Measurements from ENCODE around the gene MYCBPAP.

MYCBPAP gene

DNA sequence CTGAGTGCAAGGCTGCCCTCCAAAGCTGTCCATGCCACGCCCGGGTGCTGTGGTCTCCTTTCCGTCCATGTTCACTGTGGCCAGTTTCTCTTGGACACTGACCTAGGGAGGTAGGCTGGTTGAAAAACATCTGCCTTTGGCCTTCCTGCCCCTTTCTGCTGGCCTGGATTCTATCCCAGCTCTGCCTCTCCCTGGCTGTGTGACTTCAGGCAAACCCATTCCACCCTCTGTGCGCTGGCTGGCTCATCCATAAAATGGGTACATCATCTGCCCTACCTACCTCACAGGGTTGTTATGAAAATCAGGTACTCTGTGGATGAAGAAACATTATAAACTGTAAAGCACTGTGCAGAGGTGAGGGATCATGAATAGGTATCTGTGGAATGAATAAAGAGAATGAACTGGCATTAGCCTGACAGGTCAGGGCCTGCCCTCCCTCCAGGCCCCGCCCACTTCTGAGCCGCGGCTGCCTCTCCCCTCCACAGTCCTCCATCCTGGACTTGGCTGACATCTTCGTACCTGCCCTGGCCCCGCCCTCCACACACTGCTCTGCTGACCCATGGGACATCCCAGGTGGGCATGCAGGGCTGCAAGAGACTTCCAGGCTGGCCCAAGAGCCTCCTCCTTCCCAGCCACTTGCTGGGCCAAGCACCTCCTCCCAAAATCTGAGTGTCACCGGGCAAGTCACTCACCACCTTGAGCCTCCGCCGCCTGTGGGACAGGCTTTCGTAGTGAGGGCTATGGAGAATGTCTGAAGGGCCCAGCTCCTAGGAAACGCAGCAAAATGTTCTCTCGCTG lies 31.7 kb downstream of the MYCBPAP start:
- DNase-seq, result no peak

DNA sequence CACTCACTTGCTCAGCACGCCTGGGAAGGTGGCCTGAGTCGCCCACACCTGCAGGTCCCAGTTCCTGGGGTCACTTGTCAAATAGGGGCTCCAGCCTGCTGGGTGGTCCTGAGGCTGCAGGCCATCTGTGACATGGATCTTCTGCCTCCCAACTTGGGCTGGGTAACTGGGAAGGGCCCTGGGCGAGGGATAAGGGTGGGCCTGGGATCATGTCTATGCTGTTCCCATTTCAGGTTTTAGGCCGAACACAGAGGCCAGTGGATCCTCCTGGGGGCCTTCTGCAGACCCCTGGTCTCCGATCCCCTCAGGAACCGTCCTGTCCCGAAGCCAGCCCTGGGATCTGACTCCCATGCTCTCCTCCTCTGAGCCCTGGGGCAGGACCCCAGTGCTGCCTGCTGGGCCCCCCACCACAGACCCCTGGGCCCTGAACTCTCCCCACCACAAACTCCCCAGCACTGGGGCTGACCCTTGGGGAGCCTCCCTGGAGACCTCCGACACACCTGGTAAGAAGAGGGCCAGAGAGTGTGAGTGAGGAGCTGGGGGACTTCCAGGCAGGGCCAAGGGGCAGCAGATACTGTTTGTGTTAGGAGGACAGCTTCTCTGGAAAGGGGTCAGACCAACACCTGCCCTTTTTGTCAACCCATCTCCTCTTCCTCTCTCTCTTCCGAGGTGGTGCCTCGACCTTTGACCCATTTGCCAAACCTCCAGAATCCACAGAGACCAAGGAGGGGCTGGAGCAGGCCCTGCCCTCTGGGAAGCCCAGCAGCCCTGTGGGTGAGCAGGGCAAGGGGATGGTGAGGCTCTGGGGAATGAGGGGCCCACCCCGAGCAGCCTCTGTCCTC lies 32.5 kb downstream of the MYCBPAP start:
- no peak for DNase-seq

DNA sequence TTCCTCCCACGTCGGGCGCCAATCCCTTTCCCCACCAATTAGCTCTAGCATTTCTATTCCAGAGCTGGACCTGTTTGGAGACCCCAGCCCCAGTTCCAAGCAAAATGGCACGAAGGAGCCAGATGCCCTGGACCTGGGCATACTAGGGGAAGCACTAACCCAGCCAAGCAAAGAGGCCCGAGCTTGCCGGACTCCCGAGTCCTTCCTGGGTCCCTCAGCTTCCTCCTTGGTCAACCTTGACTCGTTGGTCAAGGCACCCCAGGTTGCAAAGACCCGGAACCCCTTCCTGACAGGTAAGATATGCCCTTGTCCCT lies 33.1 kb downstream of the MYCBPAP start:
- no peak for DNase-seq

DNA sequence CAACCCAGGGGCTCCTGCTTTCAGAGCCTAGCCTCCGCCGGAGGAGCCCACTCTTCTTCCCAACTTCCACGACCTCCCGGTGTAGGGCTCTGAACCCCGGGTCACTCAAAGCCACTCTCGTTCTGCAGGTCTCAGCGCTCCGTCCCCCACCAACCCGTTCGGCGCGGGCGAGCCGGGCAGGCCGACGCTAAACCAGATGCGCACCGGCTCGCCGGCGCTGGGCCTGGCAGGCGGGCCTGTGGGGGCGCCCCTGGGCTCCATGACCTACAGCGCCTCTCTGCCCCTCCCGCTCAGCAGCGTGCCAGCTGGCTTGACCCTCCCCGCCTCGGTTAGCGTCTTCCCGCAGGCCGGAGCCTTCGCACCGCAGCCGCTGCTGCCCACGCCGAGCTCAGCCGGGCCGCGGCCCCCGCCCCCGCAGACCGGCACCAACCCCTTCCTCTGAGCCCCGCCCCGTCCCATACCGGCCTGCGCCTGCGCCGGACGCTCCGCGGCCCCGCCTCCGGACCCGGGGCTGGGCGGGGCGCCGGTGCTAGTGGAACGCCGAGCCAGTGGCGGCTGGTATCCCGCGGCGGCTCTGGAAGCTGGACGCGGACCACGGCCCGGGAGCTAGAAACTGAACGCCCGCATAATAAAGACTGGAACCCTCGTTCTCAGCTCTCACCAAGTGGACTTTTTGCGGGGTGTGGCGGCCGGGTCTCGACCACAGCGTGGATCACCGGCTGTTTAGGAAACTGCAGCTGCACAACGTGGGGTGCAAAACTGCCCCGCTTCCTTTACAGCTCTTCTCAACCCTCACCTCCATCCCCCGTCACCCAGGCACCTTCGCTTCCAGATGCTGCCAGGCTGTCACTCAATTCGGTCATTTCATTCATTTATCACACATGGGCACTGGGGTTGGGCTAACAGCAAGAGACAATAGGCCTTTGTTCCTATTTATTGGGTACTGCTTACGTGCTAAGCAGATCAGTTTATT lies 33.8 kb downstream of the MYCBPAP start:
- peak; percentile 84 for DNase-seq

DNA sequence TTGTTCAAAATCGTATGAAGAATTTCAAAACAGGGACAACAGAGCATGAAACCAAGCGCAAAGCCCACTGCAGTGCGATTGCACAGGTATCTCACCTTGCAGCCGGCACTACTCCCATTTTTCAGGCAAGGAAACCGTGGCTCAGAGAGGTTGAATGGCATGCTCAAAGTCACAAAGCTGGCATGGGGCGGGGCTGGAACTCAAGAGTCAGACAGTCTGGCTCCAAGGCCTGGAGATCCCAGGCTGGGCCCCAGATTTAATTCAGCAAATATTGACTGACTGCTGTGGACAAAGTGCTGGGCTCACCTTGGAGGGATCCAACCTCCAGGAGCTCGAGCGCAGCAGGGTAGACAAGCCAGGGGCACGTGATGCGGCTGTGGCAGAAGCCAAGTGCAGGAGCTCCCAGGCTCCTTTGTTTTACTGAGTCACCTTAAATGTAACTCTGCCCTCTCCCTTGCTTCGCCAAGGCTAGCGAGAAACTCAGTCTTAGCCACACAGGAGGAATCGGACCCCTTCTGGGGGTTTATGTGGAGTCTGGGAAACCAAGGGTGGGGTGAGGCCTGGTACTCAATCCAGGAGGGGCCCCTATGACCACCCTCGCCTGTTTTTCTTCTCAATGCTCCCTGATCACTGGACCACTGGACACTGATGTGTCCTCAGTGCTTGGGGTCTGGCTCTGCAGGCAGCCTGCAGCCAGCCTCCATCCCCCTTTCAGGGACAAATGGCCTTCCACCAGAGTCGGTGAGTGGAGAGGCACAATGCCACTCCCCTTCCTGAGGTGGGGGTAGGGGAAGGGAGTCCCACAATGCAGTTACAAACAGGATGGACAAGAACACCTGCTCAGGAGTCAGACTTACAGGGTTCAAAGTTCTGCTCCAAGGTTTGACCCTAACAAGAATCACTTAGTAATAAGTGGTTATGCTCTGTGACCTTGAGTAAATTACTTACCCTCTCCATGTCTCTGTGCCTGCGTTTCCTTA lies 34.8 kb downstream of the MYCBPAP start:
- no peak for DNase-seq

DNA sequence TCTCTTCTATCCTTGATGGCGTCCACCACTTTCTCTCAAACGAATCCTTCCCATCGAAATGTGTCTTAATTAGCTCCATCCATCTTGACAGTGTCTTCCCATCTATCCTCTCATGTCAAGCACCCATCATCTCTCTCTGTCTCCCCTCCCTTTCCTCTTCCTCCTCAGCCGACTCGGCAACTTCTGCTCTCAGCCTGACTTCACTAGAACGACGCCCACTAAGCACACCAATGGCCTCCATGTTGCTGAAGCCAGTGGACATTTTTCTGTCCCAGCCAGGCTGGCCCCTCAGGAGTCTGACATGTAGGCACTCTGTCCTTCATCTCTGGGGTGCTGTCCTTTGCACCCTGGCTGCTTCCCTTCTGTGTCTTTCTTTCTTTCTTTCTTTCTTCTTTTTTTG lies 36.3 kb downstream of the MYCBPAP start:
- DNase-seq, result no peak

DNA sequence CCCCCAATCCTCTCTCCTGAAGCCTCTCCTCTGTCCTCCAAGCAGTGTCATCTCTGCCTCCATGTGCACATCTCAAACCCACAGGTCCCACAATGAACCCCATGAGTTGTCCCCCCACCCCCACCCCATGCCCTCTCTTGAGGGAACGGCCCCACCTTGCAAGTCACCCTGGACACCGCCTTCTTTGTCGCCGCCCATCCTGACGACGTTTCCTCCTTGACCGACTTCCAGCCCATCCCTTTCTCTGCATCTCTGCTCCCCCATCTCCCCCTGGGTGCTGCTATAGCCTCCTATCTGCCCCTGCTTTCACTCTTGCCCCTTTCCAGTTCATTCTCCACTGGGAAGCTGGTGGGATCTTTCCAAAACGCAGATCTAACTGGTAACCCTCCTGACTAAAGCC lies 37.1 kb downstream of the MYCBPAP start:
- DNase-seq, result no peak

DNA sequence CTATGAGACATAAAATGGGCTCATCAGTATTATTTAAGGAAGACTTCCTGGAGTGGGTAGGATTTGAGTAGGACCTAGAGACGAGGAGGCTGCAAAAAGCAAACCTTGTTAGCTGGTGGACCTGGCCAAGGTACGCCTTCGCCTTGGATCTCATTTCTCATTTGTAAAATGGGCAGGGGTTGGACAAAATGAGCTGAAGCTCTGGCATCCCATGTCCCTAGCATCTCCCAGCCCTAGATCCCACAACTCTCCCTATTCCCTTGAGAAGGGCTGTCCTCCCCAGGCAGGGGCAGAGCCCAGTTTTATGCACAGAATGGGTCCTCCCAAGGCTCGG lies 38.4 kb downstream of the MYCBPAP start:
- DNase-seq, result no peak

DNA sequence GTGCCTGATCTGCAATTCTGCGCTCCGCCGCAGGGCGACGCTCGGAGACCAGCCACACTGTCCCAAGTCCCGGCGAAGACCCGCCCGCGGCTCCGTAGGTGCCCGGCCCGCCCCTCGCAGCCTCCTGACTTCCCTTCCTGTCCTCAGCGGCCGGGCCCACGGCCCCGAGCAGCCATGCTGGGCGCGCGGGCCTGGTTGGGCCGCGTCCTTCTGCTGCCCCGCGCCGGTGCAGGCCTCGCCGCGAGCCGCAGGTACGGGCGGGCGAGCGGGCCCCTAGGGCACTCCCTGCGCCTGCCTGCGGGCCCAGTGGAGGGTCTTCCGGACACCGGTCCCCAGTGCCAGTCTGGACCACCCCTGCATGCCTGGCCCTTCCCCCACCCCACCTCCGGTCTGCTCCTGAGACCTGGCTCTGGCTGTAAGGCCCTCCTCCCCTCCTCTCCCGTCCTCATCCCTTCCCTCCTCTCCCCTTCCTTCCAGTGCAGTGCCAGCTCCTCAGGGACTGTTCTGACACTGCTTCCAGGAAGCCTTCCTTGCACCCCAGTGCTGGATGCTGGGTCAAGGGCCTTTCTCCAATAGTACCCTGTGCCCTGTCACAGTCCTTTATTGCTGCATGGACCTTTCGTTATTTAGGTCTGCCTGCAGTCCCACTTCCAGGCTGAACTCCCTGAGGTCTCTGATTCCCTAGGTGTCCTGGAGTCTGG lies 38.9 kb downstream of the MYCBPAP start, which contains the start of gene SPATA20:
TSS of gene SPATA20 (plus strand) at position 140 of the 701 bp plus-strand sequence. CDS start at position 175, 35 bp downstream.
- DNase-seq, result peak; percentile 84

DNA sequence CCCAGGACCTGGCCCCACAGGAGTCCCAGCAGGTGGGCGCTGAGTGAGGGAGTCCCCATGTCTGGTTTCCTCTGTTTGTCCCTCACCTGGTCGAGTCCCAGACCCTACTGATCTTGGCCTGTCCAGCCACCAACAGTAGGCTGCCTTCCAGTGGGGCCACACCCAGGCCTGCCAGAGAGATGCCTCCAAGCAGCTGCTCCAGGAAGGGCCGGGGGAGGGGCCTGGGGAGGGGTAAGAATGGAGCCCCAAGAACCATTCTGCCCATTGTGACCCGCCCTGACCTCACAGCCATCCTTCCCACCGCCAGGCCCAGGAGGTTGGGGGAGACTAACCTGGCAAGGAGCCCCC lies 39.5 kb downstream of the MYCBPAP start:
- no peak for DNase-seq

DNA sequence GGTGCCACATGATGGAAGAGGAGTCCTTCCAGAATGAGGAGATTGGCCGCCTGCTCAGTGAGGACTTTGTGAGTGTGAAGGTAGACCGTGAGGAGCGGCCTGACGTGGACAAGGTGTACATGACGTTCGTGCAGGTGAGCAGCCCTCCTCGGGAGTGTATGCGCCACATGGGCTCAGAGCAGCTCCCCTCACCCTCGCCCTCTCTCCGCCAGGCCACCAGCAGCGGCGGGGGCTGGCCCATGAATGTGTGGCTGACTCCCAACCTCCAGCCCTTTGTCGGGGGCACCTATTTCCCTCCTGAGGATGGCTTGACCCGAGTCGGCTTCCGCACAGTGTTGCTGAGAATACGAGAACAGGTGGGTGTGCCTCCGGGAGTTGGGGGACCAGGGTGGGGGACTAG lies 40.6 kb downstream of the MYCBPAP start:
- DNase-seq, result no peak

DNA sequence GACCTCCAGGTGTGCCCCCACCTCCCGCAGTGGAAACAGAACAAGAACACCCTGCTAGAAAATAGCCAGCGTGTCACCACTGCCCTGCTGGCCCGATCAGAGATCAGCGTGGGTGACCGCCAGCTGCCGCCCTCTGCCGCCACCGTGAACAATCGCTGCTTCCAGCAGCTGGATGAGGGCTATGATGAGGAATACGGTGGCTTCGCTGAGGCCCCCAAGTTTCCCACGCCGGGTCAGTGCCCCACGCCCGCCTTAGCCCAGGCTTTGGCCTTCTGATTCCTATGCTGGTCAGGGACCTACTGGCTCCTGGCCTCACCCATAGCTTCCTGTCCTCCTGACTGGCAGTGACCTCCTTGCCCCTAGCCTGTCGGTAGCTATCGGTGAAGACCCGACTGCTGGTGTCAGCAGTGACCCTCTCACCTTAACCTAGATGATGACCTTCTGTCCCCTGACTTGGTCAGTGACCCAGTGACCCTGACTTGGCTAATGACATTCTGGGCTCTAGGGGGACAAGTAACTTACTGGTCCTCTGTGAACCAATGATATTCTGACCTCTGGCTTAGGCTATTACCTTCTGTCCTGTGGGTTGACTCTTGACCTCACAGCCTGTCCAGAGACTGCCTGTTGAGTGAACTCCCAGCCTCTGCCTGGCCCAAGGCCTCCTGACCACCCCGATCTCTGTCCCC lies 41.2 kb downstream of the MYCBPAP start:
- no peak for DNase-seq

DNA sequence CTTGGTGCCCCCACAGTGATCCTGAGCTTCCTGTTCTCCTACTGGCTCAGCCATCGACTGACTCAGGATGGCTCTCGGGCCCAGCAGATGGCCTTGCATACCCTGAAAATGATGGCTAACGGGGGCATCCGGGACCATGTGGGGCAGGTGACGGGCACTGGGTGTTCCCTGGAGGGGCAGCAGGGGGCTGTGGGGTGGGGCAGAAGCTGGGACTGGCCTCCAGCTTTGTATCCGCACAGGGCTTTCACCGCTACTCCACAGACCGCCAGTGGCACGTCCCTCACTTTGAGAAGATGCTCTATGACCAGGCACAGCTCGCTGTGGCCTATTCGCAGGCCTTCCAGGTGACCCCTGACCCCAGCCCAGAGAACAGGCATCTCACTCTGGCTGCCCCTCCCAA lies 41.7 kb downstream of the MYCBPAP start:
- no peak for DNase-seq

DNA sequence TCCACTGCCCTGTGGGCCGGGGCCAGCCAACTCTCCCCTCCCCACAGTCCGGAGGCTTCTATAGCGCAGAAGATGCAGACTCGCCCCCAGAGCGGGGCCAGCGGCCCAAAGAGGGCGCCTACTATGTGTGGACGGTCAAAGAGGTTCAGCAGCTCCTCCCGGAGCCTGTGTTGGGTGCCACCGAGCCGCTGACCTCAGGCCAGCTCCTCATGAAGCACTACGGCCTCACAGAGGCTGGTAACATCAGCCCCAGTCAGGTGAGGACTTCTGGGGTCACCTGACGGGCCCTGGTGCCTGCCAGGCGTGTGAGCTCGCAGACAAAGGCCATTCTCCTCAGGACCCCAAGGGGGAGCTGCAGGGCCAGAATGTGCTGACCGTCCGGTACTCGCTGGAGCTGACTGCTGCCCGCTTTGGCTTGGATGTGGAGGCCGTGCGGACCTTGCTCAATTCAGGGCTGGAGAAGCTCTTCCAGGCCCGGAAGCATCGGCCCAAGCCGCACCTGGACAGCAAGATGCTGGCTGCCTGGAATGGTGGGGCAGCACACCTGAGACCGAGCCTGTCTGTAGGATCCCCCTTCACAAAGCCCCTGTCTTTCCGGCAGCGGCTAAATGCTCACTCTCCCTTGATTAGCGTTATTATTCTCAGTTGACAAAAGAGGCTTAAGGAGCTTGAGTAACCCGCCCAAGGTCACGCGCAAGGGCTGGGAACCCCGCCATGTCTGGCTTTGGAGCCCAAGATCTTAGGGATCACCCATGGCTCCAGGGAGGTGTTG lies 42.6 kb downstream of the MYCBPAP start:
- DNase-seq, result no peak

DNA sequence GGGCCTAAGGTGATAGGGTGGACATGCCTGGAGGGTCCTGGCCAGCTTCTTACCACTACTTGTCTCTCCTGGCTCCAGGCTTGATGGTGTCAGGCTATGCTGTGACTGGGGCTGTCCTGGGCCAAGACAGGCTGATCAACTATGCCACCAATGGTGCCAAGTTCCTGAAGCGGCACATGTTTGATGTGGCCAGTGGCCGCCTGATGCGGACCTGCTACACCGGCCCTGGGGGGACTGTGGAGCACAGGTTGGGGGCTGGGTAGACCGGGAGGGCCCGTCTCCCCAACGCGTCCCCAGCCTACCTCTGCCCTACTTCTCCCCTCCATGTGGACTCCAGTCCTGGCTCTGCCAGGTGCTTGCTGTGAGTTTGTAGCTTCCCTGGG lies 43.2 kb downstream of the MYCBPAP start:
- DNase-seq, result no peak

DNA sequence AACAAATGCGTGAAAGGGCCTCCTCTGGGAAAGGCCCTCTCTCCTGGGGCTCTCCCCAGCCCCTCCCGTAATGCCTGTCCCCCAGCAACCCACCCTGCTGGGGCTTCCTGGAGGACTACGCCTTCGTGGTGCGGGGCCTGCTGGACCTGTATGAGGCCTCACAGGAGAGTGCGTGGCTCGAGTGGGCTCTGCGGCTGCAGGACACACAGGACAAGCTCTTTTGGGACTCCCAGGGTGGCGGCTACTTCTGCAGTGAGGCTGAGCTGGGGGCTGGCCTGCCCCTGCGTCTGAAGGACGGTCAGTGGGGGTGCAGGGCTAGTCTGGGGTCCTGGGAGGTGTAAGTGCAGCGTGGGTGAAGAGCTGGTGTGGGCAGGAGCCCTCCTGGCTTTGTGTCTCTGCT lies 43.6 kb downstream of the MYCBPAP start:
- no peak for DNase-seq

DNA sequence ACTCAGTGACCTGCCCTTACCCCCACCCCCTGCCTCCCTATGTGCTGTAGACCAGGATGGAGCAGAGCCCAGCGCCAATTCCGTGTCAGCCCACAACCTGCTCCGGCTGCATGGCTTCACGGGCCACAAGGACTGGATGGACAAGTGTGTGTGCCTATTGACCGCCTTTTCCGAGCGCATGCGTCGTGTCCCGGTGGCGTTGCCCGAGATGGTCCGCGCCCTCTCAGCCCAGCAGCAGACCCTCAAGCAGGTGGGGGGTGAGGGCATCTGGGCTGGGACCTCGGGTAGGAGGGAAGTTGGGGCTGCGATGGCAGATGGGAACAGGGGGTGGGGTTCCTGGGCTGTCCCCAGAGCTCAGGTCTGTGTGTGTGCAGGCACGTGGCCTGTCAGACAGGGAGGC lies 46.0 kb downstream of the MYCBPAP start:
- no peak for DNase-seq

DNA sequence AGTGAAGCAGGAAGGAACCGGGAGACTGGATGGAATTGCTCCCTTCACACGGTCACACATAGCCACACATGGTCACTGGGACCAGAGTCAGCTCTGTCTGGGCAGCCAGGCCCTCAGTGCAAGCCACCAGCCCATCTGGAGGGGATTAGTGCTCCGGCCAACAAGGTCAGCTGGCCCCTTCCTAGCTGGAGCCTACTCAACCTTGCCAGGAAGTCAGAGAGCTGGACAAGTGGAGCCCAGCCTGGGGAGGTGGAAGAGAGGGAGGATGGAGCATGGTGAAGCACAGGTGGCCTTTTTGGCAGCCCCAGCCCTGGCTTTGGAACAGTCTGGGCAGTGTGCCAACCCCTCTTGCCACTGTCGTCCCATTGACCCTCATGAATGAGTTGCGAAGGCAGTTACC lies 48.6 kb downstream of the MYCBPAP start:
- no peak for DNase-seq

DNA sequence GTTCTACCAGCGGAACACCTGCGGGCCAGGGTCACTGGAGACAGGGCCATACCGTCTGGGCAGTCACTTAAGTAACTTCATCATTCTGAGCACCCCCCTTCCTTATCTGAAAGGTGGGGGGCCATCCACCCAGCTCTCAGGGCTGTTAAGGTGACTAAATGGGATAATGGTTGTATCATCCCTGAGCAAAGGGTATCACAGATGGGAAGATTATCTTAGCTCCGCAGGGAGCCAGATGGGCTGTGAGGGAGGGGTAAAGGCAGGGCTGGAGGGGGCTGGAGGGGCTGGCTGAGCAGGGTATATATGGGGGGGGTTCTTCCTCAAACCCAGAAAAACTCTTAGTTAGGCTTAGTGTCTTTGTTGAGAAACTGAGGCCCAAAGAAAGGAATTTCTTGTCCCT lies 49.4 kb downstream of the MYCBPAP start:
- no peak for DNase-seq

DNA sequence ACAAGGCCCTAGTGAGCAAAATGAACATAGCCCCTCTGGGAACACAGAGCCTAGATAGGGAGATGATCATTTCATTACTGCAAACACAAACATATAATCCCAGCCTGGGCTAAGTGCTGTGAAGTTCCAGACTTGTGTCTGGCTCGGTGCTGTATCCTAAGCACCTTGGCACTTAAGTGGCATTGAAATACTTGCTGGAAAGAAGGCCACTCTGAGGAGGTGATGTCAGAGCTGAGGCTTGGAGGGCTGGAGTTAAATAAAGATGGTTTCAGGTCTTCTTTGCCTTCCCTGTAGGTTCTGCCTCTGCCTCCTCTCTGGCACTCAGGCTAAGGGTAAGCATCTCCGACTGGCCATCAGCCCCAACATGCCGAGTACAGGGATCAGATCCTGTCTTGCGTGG lies 49.9 kb downstream of the MYCBPAP start:
- DNase-seq, result no peak

All from NCI-H2171 (cell line).